ENCODE measurements around the gene CLBA1. TPM values are rescaled to one million over a fixed set of nuclear protein-coding genes. Genes with fewer than 3 reads are reported as not detected.

CLBA1 gene
- total RNA-seq, 1 donor from 2014 or later: 4.7 TPM

GRCh38 chr14:104982548-104983230, 2.9 kb upstream of the CLBA1 start:
- H3K36me3 ChIP-seq: no peaks in the 10 kb centered on the region
- H3K4me3 ChIP-seq: no peak overlapping the region
- no peak for DNase-seq (ENCODE audit: extremely low spot score in 2 of 2)
- TF ChIP-seq POLR2AphosphoS5 (IDR thresholded peaks at IDR 0.05; ENCODE audit: insufficient read depth in 1 of 2, low read depth in 1 of 2) (no peak), CTCF (IDR thresholded peaks at IDR 0.05) (no peak), POLR2A (IDR thresholded peaks at IDR 0.05) (no peak)
- H3K9me3 ChIP-seq: no peaks in the 10 kb centered on the region
- no peaks in the 10 kb centered on the region for H3K27me3 ChIP-seq
- intact Hi-C loops (cut with DNase I): loop anchor here (10.0 kb wide), 1 partner anchor 188 kb away; the partner anchor contains the start of gene AKT1
- no peak overlapping the region for H3K27ac ChIP-seq
- peaks cover 28% of the 10 kb centered on the region for H3K4me1 ChIP-seq

GRCh38 chr14:104983231-104983721, 2.3 kb upstream of the CLBA1 start:
- intact Hi-C loops (cut with DNase I): loop anchor here (10.0 kb wide), 1 partner anchor 188 kb away; the partner anchor contains the start of gene AKT1
- Histone ChIP-seq H3K27ac (no peak overlapping the region), H3K9me3 (no peaks in the 10 kb centered on the region), H3K27me3 (no peaks in the 10 kb centered on the region), H3K36me3 (no peaks in the 10 kb centered on the region), H3K4me3 (no peak overlapping the region), H3K4me1 (peaks cover 27% of the 10 kb centered on the region)
- DNase-seq (ENCODE audit: extremely low spot score in 2 of 2): no peak
- TF ChIP-seq POLR2AphosphoS5 (IDR thresholded peaks at IDR 0.05; ENCODE audit: insufficient read depth in 1 of 2, low read depth in 1 of 2) (no peak), POLR2A (IDR thresholded peaks at IDR 0.05) (no peak), CTCF (IDR thresholded peaks at IDR 0.05) (no peak)

- Histone ChIP-seq H3K9me3 (no peaks in the 10 kb centered on the region), H3K36me3 (no peaks in the 10 kb centered on the region), H3K4me3 (no peak overlapping the region), H3K27ac (peak overlapping the region; percentile 68), H3K27me3 (no peaks in the 10 kb centered on the region), H3K4me1 (peaks cover 20% of the 10 kb centered on the region)
- intact Hi-C loops (cut with DNase I): loop anchor here (10.0 kb wide), 1 partner anchor 189 kb away; the partner anchor contains the start of gene AKT1
- TF ChIP-seq POLR2AphosphoS5 (IDR thresholded peaks at IDR 0.05; ENCODE audit: insufficient read depth in 1 of 2, low read depth in 1 of 2) (no peak), CTCF (IDR thresholded peaks at IDR 0.05) (no peak), POLR2A (IDR thresholded peaks at IDR 0.05) (no peak)
- no peak for DNase-seq (ENCODE audit: extremely low spot score in 2 of 2)
Observed at GRCh38 chr14:104984056-104984894, 1.3 kb upstream of the CLBA1 start.

GRCh38 chr14:104986487-104987164, 1.0 kb downstream of the CLBA1 start:
- TF ChIP-seq POLR2A (IDR thresholded peaks at IDR 0.05) (no peak), POLR2AphosphoS5 (IDR thresholded peaks at IDR 0.05; ENCODE audit: insufficient read depth in 1 of 2, low read depth in 1 of 2) (no peak), CTCF (IDR thresholded peaks at IDR 0.05) (no peak)
- intact Hi-C loops (cut with DNase I): loop anchor here (10.0 kb wide), 1 partner anchor 192 kb away; the partner anchor contains the start of gene AKT1
- no peak overlapping the region for H3K27ac ChIP-seq
- H3K36me3 ChIP-seq: no peaks in the 10 kb centered on the region
- H3K27me3 ChIP-seq: no peaks in the 10 kb centered on the region
- peak overlapping the region; percentile 75 to 84 for H3K4me3 ChIP-seq
- peaks cover 20% of the 10 kb centered on the region for H3K4me1 ChIP-seq
- no peak for DNase-seq (ENCODE audit: extremely low spot score in 2 of 2)
- no peaks in the 10 kb centered on the region for H3K9me3 ChIP-seq

All from vagina (tissue), 2 donors.